Cardiac fibroblast (primary cell): ENCODE data around the gene PYY.
"Not testable (repeated sequence)": the region's sequence is repeated elsewhere in the genome, so short reads cannot be mapped to it uniquely, and the experiment has no call there.

Experiments
- DNase-seq, 2 donors: peaks; one replicate each; pipeline versions ENCODE4 v3.0.0 to v3.0.0-alpha.2; 2010; ENCODE audit warnings: low read depth in 2 of 2
- H3K4me3 ChIP-seq, 2 donors: replicated peaks in 1 of 2; 1 replicate in 1 of 2; 2 replicates in 1 of 2; pipeline ENCODE4 v1.5.1; 2011; ENCODE audit warnings: low read depth in 2 of 2, low read length in 2 of 2, mild to moderate bottlenecking in 2 of 2, moderate library complexity in 1 of 2
- TF ChIP-seq, protein P1 (sequence below): IDR thresholded peaks from one replicate; pipeline ENCODE4 v1.5.1; 2011; ENCODE audit warnings: low read depth, mild to moderate bottlenecking, low read length, inconsistent platforms

Gene PYY

GRCh38 chr17:43970366-43970765, 16.6 kb upstream of the PYY start:
- TF ChIP-seq, protein P1, sequence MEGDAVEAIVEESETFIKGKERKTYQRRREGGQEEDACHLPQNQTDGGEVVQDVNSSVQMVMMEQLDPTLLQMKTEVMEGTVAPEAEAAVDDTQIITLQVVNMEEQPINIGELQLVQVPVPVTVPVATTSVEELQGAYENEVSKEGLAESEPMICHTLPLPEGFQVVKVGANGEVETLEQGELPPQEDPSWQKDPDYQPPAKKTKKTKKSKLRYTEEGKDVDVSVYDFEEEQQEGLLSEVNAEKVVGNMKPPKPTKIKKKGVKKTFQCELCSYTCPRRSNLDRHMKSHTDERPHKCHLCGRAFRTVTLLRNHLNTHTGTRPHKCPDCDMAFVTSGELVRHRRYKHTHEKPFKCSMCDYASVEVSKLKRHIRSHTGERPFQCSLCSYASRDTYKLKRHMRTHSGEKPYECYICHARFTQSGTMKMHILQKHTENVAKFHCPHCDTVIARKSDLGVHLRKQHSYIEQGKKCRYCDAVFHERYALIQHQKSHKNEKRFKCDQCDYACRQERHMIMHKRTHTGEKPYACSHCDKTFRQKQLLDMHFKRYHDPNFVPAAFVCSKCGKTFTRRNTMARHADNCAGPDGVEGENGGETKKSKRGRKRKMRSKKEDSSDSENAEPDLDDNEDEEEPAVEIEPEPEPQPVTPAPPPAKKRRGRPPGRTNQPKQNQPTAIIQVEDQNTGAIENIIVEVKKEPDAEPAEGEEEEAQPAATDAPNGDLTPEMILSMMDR: no peak
- no peak for DNase-seq

DNA sequence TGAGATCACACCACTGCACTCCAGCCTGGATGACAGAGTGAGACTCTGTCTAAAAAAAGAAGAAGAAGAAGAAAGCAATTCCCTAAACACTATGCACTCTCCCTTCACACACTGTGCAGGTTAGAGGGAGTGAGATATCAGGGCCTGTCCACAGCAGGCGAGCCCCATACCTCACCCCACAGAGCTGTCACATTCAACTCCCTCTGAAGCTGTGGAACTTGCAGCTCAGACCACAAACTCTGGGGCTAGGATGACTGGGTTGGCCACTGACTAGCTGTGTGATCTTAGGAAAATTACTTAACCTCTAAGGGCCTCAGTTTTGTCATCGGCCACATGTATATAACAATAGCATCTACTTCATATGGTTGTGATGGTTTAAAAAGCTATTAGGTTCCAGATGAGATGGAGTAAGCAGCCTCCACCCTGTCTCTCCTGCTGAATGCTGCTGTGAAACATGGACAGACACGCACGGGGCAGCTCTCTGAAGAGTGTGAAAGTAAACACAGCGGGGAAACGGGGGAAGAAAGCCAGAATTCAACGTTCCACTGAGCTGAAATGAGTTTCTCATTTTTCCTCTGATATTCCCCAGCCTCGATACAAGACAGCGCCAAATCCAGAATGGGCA, 13.6 kb upstream of the PYY start:
- no peak for DNase-seq
- H3K4me3 ChIP-seq: no peak overlapping the region
- TF ChIP-seq, protein P1: no peak

More at GRCh38 chr17:43970366-43970765, 16.6 kb upstream of the PYY start:
- no peak overlapping the region for H3K4me3 ChIP-seq

- TF ChIP-seq, protein P1: no peak
- no peak for DNase-seq
- no peak overlapping the region for H3K4me3 ChIP-seq
Observed at GRCh38 chr17:43966276-43966675, 12.5 kb upstream of the PYY start.

GRCh38 chr17:43962479-43962878, 8.7 kb upstream of the PYY start:
- DNase-seq: no peak
- TF ChIP-seq, protein P1: no peak

GRCh38 chr17:43961954-43962353, 8.2 kb upstream of the PYY start:
- TF ChIP-seq, protein P1: no peak
- no peak overlapping the region for H3K4me3 ChIP-seq
- no peak for DNase-seq

More at GRCh38 chr17:43962479-43962878, 8.7 kb upstream of the PYY start:
- H3K4me3 ChIP-seq: no peak overlapping the region

DNA sequence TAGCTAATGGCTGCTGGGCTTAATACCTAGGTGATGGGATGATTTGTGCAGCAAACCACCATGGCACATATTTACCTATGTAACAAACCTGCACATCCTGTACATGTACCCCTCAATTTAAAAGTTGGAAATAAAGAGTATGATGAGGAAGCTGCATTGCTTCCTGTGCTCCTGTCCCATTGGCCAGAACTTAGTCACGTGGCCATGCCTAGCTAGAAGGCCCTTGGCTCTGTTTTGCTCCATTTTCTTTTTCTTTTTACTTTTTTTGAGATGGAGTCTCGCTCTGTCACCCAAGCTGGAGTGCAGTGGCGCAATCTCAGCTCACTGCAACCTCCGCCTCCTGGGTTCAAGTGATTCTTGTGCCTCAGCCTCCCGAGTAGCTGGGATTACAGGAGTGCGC, 7.6 kb upstream of the PYY start:
- DNase-seq, H3K4me3 ChIP-seq: not testable (repeated sequence)

DNA sequence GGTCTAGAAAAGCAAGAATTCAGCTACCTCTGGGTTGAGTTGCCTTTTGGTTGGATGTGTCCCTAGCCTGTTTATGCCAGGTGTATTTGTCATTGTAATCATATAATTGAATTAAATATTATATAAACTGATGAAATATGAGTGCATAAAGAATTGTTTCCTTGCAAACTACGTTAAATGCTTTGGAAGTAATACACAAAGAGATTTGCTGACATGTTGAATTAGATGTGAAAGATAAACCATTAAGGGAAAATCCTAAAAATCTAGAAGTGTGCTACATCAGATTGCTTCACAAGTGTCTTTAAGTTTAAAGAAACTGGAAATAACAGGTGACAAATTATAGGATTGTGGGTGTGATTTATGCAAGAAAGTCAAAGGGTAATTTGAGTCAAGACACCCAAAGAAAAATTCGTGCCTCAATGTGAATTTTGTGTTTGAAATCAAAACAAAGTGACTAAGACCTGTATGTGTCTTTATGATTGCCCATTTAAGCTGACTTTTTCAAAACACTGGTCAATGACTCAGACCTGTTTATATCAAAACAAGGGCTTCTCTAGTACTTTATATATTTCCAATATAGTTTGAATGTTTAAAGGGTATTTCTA, 5.1 kb upstream of the PYY start:
- DNase-seq: peak in 1 of 2 donors; percentile 74
- TF ChIP-seq, protein P1: no peak
- H3K4me3 ChIP-seq: no peak overlapping the region
